Activated CD8-positive, alpha-beta T cell treated with anti-CD3 and anti-CD28 coated beads for 36 hours (primary cell): ENCODE data around the gene COG7. TPM values are rescaled to one million over a fixed set of nuclear protein-coding genes. Genes with fewer than 3 reads are reported as not detected.

Source experiments
- ATAC-seq: fragments of 200-7000 bp; cut with Tn5 transposase; one replicate; pipeline ENCODE4 v1.10.0; 2021; ENCODE audit warnings: mild to moderate bottlenecking, moderate library complexity
- CTCF ChIA-PET: fragments of 350-600 bp; sonication (Branson Sonifier 250); formaldehyde crosslinking; loops from one replicate; lab custom pipeline; 2021; ENCODE audit warnings: antibody characterized with exemption; lab: Charles Lee
- POLR2A ChIA-PET: fragments of 350-600 bp; sonication (Branson Sonifier 250); formaldehyde crosslinking; loops from one replicate; lab custom pipeline; 2021; ENCODE audit warnings: antibody characterized with exemption; lab: Charles Lee
- DNase-seq: peaks from one replicate; pipeline ENCODE4 v3.0.0-alpha.2; 2020
- H3K27ac Mint-ChIP-seq: one replicate; pipeline ENCODE4 v1.8.0; 2021; ENCODE audit warnings: mild to moderate bottlenecking, mixed read lengths
- H3K27me3 Mint-ChIP-seq: one replicate; pipeline ENCODE4 v1.8.0; 2021; ENCODE audit warnings: mixed read lengths
- H3K36me3 Mint-ChIP-seq: one replicate; pipeline ENCODE4 v1.8.0; 2021; ENCODE audit warnings: low read depth, mixed read lengths
- H3K4me1 Mint-ChIP-seq: one replicate; pipeline ENCODE4 v1.8.0; 2021; ENCODE audit warnings: low read depth, mixed read lengths
- H3K4me3 Mint-ChIP-seq: one replicate; pipeline ENCODE4 v1.8.0; 2021; ENCODE audit warnings: mild to moderate bottlenecking, moderate library complexity, mixed read lengths
- H3K9me3 Mint-ChIP-seq: one replicate; pipeline ENCODE4 v1.8.0; 2021; ENCODE audit warnings: mixed read lengths
- CTCF ChIP-seq: fragments of 200-600 bp; IDR thresholded peaks from one replicate; pipeline ENCODE4 v1.8.0; 2022; ENCODE audit warnings: antibody characterized with exemption, mild to moderate bottlenecking
- intact Hi-C: fragments of 100-400 bp; cut with micrococcal nuclease; formaldehyde crosslinking; loops from one replicate; pipeline ENCODE4 v1.10.0; 2022
- total RNA-seq, 2 experiments: library from RNA; stranded (reverse); gene quantifications; one replicate each; pipeline ENCODE4 v1.2.3, GENCODE V29; 2021

The COG7 gene
- total RNA-seq, 2 experiments from 2014 or later = 16.4 to 16.7 TPM

GRCh38 chr16:23362460-23363317 lies 90.3 kb downstream of the COG7 start:
- Mint-ChIP-seq H3K4me1 (peaks cover 8% of the 10 kb centered on the region), H3K4me3 (no peak overlapping the region), H3K27ac (no peak overlapping the region), H3K36me3 (no peaks in the 10 kb centered on the region), H3K9me3 (no peaks in the 10 kb centered on the region), H3K27me3 (no peaks in the 10 kb centered on the region)
- intact Hi-C loops = no loop called here
- POLR2A ChIA-PET = interaction anchor here (0.8 kb wide), 1 partner anchor 19 kb away, joined by 4 read pairs; no protein-coding TSS in a partner anchor
- CTCF ChIA-PET = no interaction called here
- DNase-seq = no peak
- TF ChIP-seq CTCF = no peak
- ATAC-seq = no peak

- Mint-ChIP-seq H3K27ac (no peak overlapping the region), H3K27me3 (peaks cover 4% of the 10 kb centered on the region), H3K4me3 (no peak overlapping the region), H3K36me3 (no peaks in the 10 kb centered on the region), H3K9me3 (no peaks in the 10 kb centered on the region), H3K4me1 (no peaks in the 10 kb centered on the region)
- intact Hi-C loops = no loop called here
- POLR2A ChIA-PET = no interaction called here
- CTCF ChIA-PET = interaction anchor here (1.4 kb wide), 1 partner anchor 74 kb away, joined by 4 read pairs; no protein-coding TSS in a partner anchor
- no peak for ATAC-seq
- no peak for DNase-seq
- no peak for TF ChIP-seq CTCF
These were observed 93.8 kb downstream of the COG7 start for GRCh38 chr16:23359092-23359760.

- ChIA-PET POLR2A (no interaction called here), CTCF (interaction anchor here (0.6 kb wide), 1 partner anchor 177 kb away, joined by 3 read pairs; no protein-coding TSS in a partner anchor)
- Mint-ChIP-seq H3K27me3 (peaks cover 4% of the 10 kb centered on the region), H3K4me3 (no peak overlapping the region), H3K9me3 (no peaks in the 10 kb centered on the region), H3K27ac (no peak overlapping the region), H3K4me1 (no peaks in the 10 kb centered on the region), H3K36me3 (no peaks in the 10 kb centered on the region)
- DNase-seq (no peak), ATAC-seq (no peak)
- no peak for TF ChIP-seq CTCF
- intact Hi-C loops = no loop called here
These were observed 95.2 kb downstream of the COG7 start for GRCh38 chr16:23357761-23358290.

- ChIA-PET CTCF (interaction anchor here (0.9 kb wide), 1 partner anchor 48 kb away, joined by 3 read pairs; no protein-coding TSS in a partner anchor), POLR2A (no interaction called here)
- intact Hi-C loops = no loop called here
- H3K9me3 Mint-ChIP-seq = peaks cover 1% of the 10 kb centered on the region
- ATAC-seq = no peak
- H3K4me1 Mint-ChIP-seq = no peaks in the 10 kb centered on the region
- DNase-seq = no peak
- H3K36me3 Mint-ChIP-seq = no peaks in the 10 kb centered on the region
- no peak for TF ChIP-seq CTCF
- H3K4me3 Mint-ChIP-seq = no peak overlapping the region
- no peak overlapping the region for H3K27ac Mint-ChIP-seq
- H3K27me3 Mint-ChIP-seq = peaks cover 4% of the 10 kb centered on the region
These were observed 96.0 kb downstream of the COG7 start for GRCh38 chr16:23356941-23357340.
